ENCODE measurements around the gene WWOX.

WWOX gene

DNA sequence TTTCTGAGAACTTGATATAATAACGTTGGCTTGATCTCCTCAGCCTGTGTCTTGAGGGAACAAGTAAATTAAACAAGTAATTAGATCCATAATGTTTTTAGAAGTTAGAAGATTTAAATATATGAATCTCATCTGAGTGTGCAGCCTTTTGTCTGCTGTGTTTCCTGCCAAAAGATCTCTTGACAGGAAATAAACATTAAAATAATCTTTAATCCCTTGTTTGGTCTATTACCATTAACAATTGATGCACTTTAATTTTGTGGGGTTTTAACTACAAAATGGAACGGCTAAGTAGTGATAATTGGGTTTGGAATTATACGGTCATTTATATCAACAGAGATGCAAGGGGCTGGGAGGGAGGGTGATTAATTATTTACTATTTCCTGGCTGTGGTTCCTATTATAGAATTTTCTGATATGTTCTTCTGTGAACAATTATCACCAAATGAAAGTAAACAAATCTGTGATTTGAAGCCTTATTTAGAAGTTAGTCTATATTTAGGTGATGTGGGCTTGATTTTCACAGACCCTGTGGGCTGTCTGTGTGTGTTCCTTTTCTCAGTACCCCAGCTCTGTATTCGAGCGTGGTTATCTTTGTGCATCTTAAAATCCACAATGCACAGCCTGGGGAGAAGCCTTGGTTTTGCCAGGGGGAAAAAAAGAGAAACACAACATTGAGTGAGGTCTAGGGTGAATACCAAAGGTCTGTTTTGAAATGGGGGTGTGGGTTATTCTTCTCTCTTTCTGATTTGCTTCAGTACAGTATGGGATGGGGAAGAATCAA, 556.1 kb downstream of the WWOX start:
- DNase-seq (ENCODE audit: low read depth): no peak

GRCh38 chr16:78656887-78657286, 557.4 kb downstream of the WWOX start:
- DNase-seq (ENCODE audit: low read depth): no peak

- DNase-seq (ENCODE audit: low read depth): no peak
Observed at GRCh38 chr16:78659216-78659615, 559.8 kb downstream of the WWOX start.

GRCh38 chr16:78659668-78660217, 560.3 kb downstream of the WWOX start:
- no peak for DNase-seq (ENCODE audit: low read depth)

- DNase-seq (ENCODE audit: low read depth): no peak
Observed at GRCh38 chr16:78660795-78661194, 561.3 kb downstream of the WWOX start.

- no peak for DNase-seq (ENCODE audit: low read depth)
Observed at GRCh38 chr16:78663690-78664089, 564.2 kb downstream of the WWOX start.

DNA sequence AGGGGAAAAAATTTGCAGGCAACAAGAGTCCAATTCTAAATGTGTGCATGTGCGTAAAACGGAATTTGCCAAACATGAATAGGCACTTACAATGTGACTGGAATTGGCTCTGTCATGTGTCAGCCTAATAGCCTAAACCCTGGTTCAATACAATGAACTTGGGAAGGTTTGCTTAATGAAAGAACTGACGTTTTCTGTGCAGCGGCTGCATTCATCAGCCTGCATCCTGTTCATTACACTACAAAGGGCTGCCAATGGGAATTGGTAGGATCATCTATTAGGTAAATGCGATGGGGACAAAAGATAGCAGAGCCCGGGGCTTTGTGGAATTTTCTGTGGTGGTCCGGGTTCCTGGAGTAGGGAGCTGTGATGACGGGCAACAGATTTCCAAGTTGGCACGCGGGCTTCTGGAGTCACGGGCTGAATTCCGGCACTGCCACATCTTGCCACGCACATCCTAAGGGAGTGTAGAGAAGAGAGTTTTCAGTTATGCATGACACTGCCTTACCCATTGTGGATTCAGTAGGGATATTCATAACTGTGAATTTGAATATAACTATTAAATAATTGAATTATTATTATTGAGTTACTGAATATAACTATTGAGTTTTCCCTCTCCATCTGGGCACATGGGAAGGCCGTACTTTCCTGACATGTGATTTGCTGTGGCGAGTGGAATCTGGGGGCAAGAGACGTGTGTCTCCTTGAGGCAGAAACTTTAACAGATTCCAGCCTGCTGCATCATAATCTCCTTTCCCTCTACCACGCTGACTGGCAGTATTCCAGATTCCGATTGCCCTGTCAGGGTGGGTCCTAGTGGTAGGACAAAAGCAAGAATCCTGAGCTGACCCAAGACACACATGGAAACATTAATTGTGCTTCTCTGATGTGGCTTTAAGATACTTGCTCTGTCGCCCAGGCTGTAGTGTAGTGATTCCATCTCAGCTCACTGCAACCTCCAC, 565.6 kb downstream of the WWOX start:
- DNase-seq (ENCODE audit: low read depth): no peak

DNA sequence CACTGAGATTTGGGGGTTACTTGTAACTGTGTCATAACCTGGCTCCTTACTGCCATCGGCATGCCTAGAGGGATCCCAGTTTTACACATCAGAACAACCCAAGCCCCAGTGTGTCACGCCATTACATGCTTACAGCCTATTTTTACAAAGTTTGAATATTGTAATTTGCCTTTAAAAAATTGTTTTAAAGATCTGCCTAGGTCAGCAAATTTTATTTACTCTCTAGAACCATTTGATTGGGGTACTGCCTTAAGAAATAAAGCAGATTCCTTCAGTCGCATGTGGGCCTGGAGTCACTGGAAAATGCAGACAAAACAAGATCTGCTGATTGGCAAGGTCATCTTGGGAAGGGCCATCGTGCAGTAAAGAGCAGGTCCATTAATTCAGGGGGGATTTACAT, 566.9 kb downstream of the WWOX start:
- DNase-seq (ENCODE audit: low read depth): no peak

DNA sequence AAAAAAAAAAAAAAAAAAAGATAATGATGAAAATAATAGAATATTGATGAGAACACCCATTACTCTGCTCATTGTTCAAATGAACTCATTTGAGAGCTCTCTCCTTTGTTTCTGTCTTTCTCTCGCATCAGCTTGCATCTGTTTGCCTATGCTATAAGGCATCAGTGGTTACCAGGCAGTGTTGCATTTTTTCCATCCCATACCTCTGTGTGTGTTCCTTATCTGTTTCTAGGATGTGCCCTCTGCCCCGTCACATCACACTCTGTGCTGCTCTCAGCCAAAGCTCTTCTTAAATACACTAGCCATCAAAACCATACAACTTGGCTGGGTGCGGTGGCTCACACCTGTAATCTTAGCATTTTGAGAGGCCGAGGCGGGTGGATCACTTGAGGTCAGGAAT, 568.2 kb downstream of the WWOX start:
- DNase-seq (ENCODE audit: low read depth): no peak

- no peak for DNase-seq (ENCODE audit: low read depth)
Observed at GRCh38 chr16:78668393-78668792, 568.9 kb downstream of the WWOX start.

DNA sequence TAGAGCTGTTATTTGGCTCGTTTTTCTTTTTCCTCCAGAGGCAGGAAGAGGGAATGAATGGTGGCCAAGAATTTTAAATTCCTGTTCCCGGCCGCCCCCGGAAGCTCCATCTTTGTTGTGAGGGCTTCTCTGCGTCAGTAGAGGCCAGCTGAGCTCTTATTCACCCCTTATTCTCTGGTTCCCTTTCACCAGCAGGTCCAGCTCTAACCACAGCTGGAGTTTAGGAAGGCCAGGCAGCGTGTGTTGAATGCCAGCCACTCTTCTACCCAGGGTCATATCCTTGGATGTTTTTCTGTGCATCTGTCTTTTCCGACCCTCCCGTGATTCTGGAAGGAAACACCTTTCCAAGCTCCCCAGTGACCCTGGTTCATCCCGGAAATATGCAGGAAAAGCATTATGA, 570.5 kb downstream of the WWOX start:
- no peak for DNase-seq (ENCODE audit: low read depth)

GRCh38 chr16:78672779-78673556, 573.5 kb downstream of the WWOX start:
- DNase-seq (ENCODE audit: low read depth): no peak

GRCh38 chr16:78673884-78674283, 574.4 kb downstream of the WWOX start:
- no peak for DNase-seq (ENCODE audit: low read depth)

DNA sequence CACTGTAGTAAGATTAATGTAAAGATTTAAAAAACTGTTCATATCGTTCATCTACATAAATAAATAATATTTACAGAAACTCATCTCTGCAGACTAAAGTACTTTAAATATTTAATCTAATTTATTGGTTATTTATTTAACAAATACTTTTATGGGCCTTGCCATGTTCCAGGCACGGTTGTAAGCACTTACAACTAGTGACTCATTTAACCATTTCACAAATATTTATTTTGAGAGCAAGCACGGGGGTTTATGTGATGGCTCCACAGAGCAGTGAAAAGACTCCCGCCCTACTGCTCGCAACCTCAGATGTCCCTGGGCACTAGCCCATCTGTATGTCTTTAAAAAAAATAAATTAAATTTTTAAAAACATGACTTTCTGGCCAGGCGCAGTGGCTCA, 575.9 kb downstream of the WWOX start:
- no peak for DNase-seq (ENCODE audit: low read depth)

- no peak for DNase-seq (ENCODE audit: low read depth)
Observed at GRCh38 chr16:78675951-78676792, 576.7 kb downstream of the WWOX start.

- DNase-seq (ENCODE audit: low read depth): no peak
Observed at GRCh38 chr16:78677181-78677731, 577.8 kb downstream of the WWOX start.

GRCh38 chr16:78679546-78679945, 580.1 kb downstream of the WWOX start:
- no peak for DNase-seq (ENCODE audit: low read depth)

DNA sequence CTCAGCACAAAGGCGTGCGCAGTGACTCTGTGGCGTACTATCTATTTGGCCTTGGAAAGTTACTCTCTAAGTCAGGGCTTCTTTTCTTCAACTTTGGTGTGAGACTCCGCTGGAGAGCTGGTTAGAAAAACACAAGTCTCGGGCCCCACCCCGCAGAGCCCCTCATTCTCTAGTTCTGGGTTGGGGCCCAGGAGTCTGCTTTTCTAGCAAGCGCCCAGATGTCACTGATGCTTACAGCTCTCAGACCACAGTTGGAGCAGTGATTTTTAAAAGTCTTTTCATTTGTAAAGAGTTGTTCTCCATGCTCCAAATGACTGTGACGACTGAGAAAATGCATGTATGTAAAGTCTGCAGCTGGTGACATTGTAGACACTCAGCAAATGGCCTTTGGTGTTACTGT, 582.3 kb downstream of the WWOX start:
- no peak for DNase-seq (ENCODE audit: low read depth)

- DNase-seq (ENCODE audit: low read depth): no peak
Observed at GRCh38 chr16:78684030-78684611, 584.7 kb downstream of the WWOX start.

GRCh38 chr16:78684655-78685375, 585.4 kb downstream of the WWOX start:
- DNase-seq (ENCODE audit: low read depth): no peak

All from stimulated activated CD8-positive, alpha-beta memory T cell treated with anti-CD3 and anti-CD28 coated beads, Interleukin-7, amount 100 ng/mL, for 24 hours (primary cell).